ENCODE results near the gene CLN3.

DNA sequence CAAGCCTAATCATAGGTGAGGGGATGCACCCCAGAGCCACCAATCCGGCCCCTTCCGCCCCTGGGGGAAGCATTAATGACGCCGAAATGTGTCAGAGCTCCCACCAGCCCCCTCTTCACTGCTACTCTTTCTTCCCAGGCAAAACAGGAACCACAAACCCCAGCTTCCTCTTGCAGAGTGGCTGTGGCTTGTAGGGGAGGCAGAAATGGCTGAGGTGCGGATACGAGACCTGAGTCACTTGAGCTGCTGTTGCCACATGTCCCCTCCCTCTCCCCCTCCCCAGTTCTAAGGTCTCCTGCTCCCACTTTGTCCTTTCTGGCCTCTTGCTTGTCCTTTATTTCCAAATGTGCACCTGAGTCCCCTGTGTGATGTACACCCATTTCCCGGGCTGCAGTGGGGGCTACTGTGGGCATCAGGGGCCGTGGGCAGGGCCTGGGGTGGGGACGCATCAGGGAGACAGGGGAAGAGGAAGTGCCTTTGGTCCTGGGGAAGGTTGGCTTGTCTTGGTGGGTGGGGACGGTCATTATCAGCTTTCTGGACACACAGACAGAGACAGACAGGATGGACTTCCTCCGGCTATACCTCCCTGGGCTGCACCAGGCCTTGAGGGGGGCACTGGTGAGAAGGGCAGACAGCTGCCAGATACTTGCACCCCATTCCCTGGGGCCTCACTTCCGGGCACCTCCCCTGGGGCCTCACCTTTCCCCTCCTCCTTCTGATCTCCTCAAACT, 2.4 kb upstream of the CLN3 start, which contains the start of gene APOBR:
- TF ChIP-seq, protein P1, sequence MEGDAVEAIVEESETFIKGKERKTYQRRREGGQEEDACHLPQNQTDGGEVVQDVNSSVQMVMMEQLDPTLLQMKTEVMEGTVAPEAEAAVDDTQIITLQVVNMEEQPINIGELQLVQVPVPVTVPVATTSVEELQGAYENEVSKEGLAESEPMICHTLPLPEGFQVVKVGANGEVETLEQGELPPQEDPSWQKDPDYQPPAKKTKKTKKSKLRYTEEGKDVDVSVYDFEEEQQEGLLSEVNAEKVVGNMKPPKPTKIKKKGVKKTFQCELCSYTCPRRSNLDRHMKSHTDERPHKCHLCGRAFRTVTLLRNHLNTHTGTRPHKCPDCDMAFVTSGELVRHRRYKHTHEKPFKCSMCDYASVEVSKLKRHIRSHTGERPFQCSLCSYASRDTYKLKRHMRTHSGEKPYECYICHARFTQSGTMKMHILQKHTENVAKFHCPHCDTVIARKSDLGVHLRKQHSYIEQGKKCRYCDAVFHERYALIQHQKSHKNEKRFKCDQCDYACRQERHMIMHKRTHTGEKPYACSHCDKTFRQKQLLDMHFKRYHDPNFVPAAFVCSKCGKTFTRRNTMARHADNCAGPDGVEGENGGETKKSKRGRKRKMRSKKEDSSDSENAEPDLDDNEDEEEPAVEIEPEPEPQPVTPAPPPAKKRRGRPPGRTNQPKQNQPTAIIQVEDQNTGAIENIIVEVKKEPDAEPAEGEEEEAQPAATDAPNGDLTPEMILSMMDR (IDR thresholded peaks at IDR 0.05; ENCODE audit: low read depth, low read length, poor library complexity, severe bottlenecking): no peak
- TF ChIP-seq EZH2phosphoT487 (IDR thresholded peaks at IDR 0.05; ENCODE audit: borderline replicate concordance, low read length): no peak
